OCI-LY1 (cell line): Measurements from ENCODE around the gene CEP128.

Source experiments
- CTCF ChIP-seq: fragments of 200-600 bp; sonication (generic), shearing (Covaris generic); IDR thresholded peaks from 2 replicates; pipeline ENCODE4 v1.5.1; 2017; ENCODE audit warnings: mild to moderate bottlenecking, antibody characterized with exemption, low read length, moderate library complexity, mixed read lengths
- EZH2 ChIP-seq: fragments of 200-600 bp; sonication (generic), shearing (Covaris generic); IDR thresholded peaks from 2 replicates; pipeline ENCODE4 v1.8.0; 2017; ENCODE audit warnings: borderline replicate concordance, mixed run types, mild to moderate bottlenecking, antibody characterized with exemption, low read length, moderate library complexity, mixed read lengths

DNA sequence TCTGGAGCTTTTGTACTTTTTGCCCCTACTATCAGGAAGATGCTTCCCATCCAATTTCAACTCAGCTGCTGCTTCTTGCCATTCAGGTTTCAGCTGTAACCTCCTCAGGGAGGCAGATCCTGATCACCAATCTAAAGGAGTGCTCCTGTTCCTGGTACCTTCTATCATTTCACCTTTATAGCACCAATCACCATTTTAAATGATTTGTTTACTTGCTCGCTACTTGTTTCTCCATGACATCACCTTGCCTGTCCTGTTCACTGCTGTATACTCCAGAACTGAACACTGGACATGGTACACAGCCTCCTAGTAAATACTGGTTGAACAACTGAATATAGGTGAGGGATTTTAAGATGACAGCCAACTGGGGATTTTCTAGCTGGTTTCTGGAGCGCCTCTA lies 443.0 kb downstream of the CEP128 start:
- TF ChIP-seq CTCF (no peak), EZH2 (no peak)
